Measurements from ENCODE around the gene ELAPOR1. TPM values are rescaled to one million over a fixed set of nuclear protein-coding genes. Genes with fewer than 3 reads are reported as not detected.
A peak's percentile ranks its signal among the peaks of the same experiment; 100 is the strongest.

ELAPOR1 gene
- total and polyA plus RNA-seq, 9 of the 15 experiments (the other 6 are each of a cell fraction or from before 2014, with no cell fraction given): 0.07 to 1.2 (median 0.18) TPM

DNA sequence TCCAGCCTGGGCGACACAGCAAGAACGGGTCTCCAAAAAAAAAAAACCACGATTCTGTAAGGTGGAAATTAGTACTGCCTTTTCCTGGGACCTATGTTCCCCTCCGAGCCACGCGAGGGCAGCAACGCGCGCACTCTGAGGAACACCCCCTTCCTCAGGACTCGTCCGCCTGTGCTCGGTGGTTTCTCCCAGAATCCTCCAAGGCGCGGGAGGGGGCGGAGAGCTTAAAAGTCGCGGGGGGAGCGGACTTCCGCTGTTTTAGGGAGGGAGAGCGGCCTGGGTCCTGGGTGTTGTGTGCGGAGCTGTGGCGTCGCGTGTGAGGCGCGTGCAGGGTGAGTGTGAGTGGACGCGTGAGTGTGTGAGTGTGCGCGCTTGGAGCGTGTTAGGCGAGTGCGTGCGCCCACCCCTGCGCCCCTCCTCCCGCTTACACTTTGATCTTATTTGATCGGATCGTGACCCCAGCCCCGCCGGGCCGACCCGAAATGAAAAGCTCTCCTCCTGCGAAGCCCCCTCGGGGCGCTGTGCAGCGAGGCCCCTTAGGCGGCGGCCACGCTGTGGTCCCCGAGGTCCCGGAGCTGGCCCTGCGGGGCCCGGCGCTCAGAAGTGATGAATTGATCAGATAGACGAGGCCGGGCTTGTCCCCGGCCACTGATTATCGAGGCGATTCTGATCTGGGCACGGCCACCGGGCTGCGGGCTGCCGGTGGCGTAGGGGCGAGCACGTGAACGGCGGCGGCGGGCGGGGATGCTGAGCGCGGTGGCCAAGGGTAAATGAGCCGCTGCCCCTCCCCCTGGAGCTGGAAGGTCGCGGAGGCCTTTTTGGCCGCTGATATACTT lies 13.8 kb upstream of the ELAPOR1 start (continued):
- TF ChIP-seq KAT7 (CRISPR knock-in tag; IDR thresholded peaks at IDR 0.05; ENCODE audit: borderline replicate concordance) (peak; percentile 96), XRCC3 (IDR thresholded peaks at IDR 0.05) (no peak), ERF (CRISPR knock-in tag; IDR thresholded peaks at IDR 0.05) (peak; percentile 96), CSDE1 (IDR thresholded peaks at IDR 0.05) (0 out of 4 replicates have a peak, but pooled peaks of 1 of the 2 experiments have one; percentile 61), BMI1 (IDR thresholded peaks at IDR 0.05; ENCODE audit: low read length) (no peak), BDP1 (IDR thresholded peaks at IDR 0.05; ENCODE audit: insufficient read depth, insufficient read length) (no peak), SAFB2 (IDR thresholded peaks at IDR 0.05; ENCODE audit: borderline replicate concordance, low read depth, low read length, severe bottlenecking) (no peak), PHB (CRISPR knock-in tag; IDR thresholded peaks at IDR 0.05) (no peak; the same call in 1 of the 2 replicates), MBD2 (IDR thresholded peaks at IDR 0.05; ENCODE audit: borderline replicate concordance, low read depth) (peak; percentile 95), ZNF224 (CRISPR knock-in tag; IDR thresholded peaks at IDR 0.05) (no peak), SFPQ (IDR thresholded peaks at IDR 0.05; ENCODE audit: low read depth, low read length) (no peak), POLR2B (IDR thresholded peaks at IDR 0.05; ENCODE audit: low read depth, partially characterized antibody) (peak; percentile 100), ATF6 (CRISPR knock-in tag; IDR thresholded peaks at IDR 0.05) (peak; percentile 96; the same call in 1 of the 2 replicates), L3MBTL2 (IDR thresholded peaks at IDR 0.05) (peak; percentile 99), TAF15 (IDR thresholded peaks at IDR 0.05; ENCODE audit: low read depth, low read length) (peak; percentile 45; the same call in 1 of the 2 replicates), ZKSCAN1 (IDR thresholded peaks at IDR 0.05; ENCODE audit: low read depth, low read length) (0 out of 2 replicates have a peak, but pooled peaks have one; percentile 39), SIN3A (IDR thresholded peaks at IDR 0.05; ENCODE audit: borderline replicate concordance in 2 of 2, control insufficient read depth in 1 of 2, low read depth in 2 of 2, low read length in 2 of 2) (peak; percentile 80 to 85; a peak in 3 of 4 replicates), ZBED1 (IDR thresholded peaks at IDR 0.05) (peak; percentile 88), BRD9 (IDR thresholded peaks at IDR 0.05; ENCODE audit: low read depth, partially characterized antibody) (peak; percentile 65), NRF1 (conservative IDR thresholded peaks at IDR 0.05 in 1 of 2, IDR thresholded peaks at IDR 0.05 in 1 of 2) (peak; percentile 70 to 77)
- TF ChIP-seq, protein P1, sequence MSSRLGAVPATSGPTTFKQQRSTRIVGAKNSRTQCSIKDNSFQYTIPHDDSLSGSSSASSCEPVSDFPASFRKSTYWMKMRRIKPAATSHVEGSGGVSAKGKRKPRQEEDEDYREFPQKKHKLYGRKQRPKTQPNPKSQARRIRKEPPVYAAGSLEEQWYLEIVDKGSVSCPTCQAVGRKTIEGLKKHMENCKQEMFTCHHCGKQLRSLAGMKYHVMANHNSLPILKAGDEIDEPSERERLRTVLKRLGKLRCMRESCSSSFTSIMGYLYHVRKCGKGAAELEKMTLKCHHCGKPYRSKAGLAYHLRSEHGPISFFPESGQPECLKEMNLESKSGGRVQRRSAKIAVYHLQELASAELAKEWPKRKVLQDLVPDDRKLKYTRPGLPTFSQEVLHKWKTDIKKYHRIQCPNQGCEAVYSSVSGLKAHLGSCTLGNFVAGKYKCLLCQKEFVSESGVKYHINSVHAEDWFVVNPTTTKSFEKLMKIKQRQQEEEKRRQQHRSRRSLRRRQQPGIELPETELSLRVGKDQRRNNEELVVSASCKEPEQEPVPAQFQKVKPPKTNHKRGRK (tag; IDR thresholded peaks at IDR 0.05): peak; percentile 15; the same call in 1 of the 2 replicates
- TF ChIP-seq, protein P2, sequence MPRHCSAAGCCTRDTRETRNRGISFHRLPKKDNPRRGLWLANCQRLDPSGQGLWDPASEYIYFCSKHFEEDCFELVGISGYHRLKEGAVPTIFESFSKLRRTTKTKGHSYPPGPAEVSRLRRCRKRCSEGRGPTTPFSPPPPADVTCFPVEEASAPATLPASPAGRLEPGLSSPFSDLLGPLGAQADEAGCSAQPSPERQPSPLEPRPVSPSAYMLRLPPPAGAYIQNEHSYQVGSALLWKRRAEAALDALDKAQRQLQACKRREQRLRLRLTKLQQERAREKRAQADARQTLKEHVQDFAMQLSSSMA (CRISPR knock-in tag; IDR thresholded peaks at IDR 0.05): peak; percentile 92

Measured in K562 (cell line).